Esophagus muscularis mucosa (tissue), 4 donors: ENCODE results near the gene CD19.

Experiments
- EP300 ChIP-seq: sonication (generic); formaldehyde crosslinking; IDR thresholded peaks from one replicate; pipeline ENCODE4 v1.6.1; 2017; ENCODE audit warnings: antibody characterized with exemption
- POLR2A ChIP-seq: fragments of 450-650 bp; IDR thresholded peaks from one replicate; pipeline ENCODE4 v1.6.1; 2017; ENCODE audit warnings: antibody characterized with exemption, moderate library complexity, mild to moderate bottlenecking, low read depth
- POLR2AphosphoS5 ChIP-seq, 2 donors: sonication (generic); formaldehyde crosslinking; IDR thresholded peaks; one replicate each; pipeline ENCODE4 v1.6.1; 2017; ENCODE audit warnings: antibody characterized with exemption in 2 of 2
- TF ChIP-seq, protein P1 (sequence below), 3 experiments: fragments of 200-600 bp in 2 of 3; fragments of 450-650 bp in 1 of 3; sonication (generic) in 2 of 3; IDR thresholded peaks; one replicate each; pipeline ENCODE4 v1.5.1; 2017 to 2019; ENCODE audit warnings: antibody characterized with exemption in 3 of 3, mild to moderate bottlenecking in 2 of 3, moderate library complexity in 1 of 3

DNA sequence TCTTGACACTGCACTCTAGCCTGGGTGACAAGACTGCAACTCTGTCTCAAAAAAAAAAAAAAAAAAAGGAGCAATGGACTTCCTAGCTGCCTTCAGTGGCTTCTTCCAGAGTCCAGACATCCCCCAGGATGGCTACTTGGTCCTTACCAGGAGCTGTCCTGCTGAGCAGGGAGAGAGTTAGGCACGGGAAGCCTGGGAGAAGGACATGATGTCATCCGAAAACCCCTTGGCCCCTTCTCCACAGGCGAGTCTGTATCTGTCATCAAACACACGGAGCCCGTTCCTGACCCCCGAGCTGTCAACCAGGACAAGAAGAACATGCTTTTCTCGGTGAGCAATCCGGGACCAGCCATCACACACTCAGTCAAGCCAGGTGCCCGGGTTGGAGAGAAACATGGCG is 44.8 kb upstream of the CD19 start:
- TF ChIP-seq EP300 (no peak), POLR2A (no peak), POLR2AphosphoS5 (IDR thresholded peaks at IDR 0.05) (no peak)
- TF ChIP-seq, protein P1, sequence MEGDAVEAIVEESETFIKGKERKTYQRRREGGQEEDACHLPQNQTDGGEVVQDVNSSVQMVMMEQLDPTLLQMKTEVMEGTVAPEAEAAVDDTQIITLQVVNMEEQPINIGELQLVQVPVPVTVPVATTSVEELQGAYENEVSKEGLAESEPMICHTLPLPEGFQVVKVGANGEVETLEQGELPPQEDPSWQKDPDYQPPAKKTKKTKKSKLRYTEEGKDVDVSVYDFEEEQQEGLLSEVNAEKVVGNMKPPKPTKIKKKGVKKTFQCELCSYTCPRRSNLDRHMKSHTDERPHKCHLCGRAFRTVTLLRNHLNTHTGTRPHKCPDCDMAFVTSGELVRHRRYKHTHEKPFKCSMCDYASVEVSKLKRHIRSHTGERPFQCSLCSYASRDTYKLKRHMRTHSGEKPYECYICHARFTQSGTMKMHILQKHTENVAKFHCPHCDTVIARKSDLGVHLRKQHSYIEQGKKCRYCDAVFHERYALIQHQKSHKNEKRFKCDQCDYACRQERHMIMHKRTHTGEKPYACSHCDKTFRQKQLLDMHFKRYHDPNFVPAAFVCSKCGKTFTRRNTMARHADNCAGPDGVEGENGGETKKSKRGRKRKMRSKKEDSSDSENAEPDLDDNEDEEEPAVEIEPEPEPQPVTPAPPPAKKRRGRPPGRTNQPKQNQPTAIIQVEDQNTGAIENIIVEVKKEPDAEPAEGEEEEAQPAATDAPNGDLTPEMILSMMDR (IDR thresholded peaks at IDR 0.05): no peak
